HEK293T (cell line): Measurements from ENCODE around the gene NADK.

Experiments
- ARNT ChIP-seq: fragments of 450-650 bp; IDR thresholded peaks from 2 replicates; pipeline ENCODE4 v1.6.1; 2017; ENCODE audit warnings: mild to moderate bottlenecking
- NFRKB ChIP-seq: fragments of 450-650 bp; IDR thresholded peaks from 2 replicates; pipeline ENCODE4 v1.6.1; 2016; ENCODE audit warnings: mild to moderate bottlenecking, moderate library complexity

DNA sequence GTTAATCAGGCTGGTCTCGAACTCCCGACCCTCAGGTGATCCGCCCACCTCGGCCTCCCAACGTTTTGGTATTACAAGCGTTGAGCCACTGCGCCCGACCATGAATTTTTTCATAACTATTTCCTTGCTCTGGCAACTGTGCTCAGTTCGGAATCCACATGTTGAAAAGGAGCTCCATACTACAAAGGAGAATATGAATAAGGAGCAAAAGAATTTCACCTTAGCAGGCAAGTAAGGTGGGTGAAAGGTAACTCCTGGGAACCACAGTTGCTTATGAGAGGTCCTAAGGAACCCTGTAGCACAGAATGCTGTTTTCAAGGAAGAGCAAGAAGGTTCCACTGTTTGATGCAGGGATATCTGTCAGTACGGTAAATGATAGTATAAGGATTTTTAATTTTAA lies 29.9 kb upstream of the NADK start:
- TF ChIP-seq NFRKB (no peak), ARNT (no peak)
